HepG2 (cell line): ENCODE data around the gene WDR6. TPM values are rescaled to one million over a fixed set of nuclear protein-coding genes. Genes with fewer than 3 reads are reported as not detected.

ENCODE experiments used
- CBX5 ChIP-seq: sonication (generic); formaldehyde crosslinking; IDR thresholded peaks from 2 replicates; pipeline ENCODE4 v1.4.0; 2020; ENCODE audit warnings: missing genetic modification reagents, borderline replicate concordance
- CENPT ChIP-seq: sonication (generic); formaldehyde crosslinking; IDR thresholded peaks from 2 replicates; pipeline ENCODE4 v1.8.0; 2022; ENCODE audit warnings: low read depth, mild to moderate bottlenecking, moderate library complexity, missing genetic modification reagents
- FOSL2 ChIP-seq: sonication (generic); formaldehyde crosslinking; IDR thresholded peaks from 2 replicates; pipeline ENCODE4 v1.4.0; 2020; ENCODE audit warnings: missing genetic modification reagents
- GZF1 ChIP-seq: sonication (generic); formaldehyde crosslinking; IDR thresholded peaks from 2 replicates; pipeline ENCODE4 v1.5.1; 2020; ENCODE audit warnings: mild to moderate bottlenecking, missing genetic modification reagents
- HES4 ChIP-seq: sonication (generic); formaldehyde crosslinking; IDR thresholded peaks from 2 replicates; pipeline ENCODE4 v1.9.0; 2021; ENCODE audit warnings: mild to moderate bottlenecking, missing genetic modification reagents, borderline replicate concordance
- KDM5A ChIP-seq: fragments of 200-600 bp; sonication (generic); IDR thresholded peaks from 2 replicates; pipeline ENCODE4 v1.7.0; 2018; ENCODE audit warnings: antibody characterized with exemption, mild to moderate bottlenecking, low read length, borderline replicate concordance
- KLF15 ChIP-seq: sonication (generic); formaldehyde crosslinking; IDR thresholded peaks from 2 replicates; pipeline ENCODE4 v1.8.1; 2023; ENCODE audit warnings: borderline replicate concordance, mild to moderate bottlenecking, inconsistent platforms, missing genetic modification reagents, mixed read lengths
- MAX ChIP-seq: IDR thresholded peaks from 2 replicates; pipeline ENCODE4 v1.6.1; 2012; ENCODE audit warnings: inconsistent platforms
- MED1 ChIP-seq: sonication (generic); formaldehyde crosslinking; IDR thresholded peaks from 2 replicates; pipeline ENCODE4 v1.4.0; 2020; ENCODE audit warnings: missing genetic modification reagents
- MEF2D ChIP-seq: sonication (generic); formaldehyde crosslinking; IDR thresholded peaks from 2 replicates; pipeline ENCODE4 v1.5.1; 2020; ENCODE audit warnings: mild to moderate bottlenecking, missing genetic modification reagents
- PHF20 ChIP-seq: sonication (generic); formaldehyde crosslinking; IDR thresholded peaks from 2 replicates; pipeline ENCODE4 v1.5.0; 2020; ENCODE audit warnings: mild to moderate bottlenecking, missing genetic modification reagents
- REL ChIP-seq: sonication (generic); formaldehyde crosslinking; conservative IDR thresholded peaks from 2 replicates; pipeline ENCODE4 v1.8.0; 2022; ENCODE audit warnings: mild to moderate bottlenecking, missing genetic modification reagents, moderate library complexity
- SSRP1 ChIP-seq: IDR thresholded peaks from 2 replicates; pipeline ENCODE4 v1.6.1; 2016; ENCODE audit warnings: control low read depth
- ZBTB39 ChIP-seq: sonication (generic); formaldehyde crosslinking; IDR thresholded peaks from 2 replicates; pipeline ENCODE4 v1.5.0; 2020; ENCODE audit warnings: missing genetic modification reagents
- ZBTB42 ChIP-seq: sonication (generic); formaldehyde crosslinking; IDR thresholded peaks from 2 replicates; pipeline ENCODE4 v1.5.0; 2020; ENCODE audit warnings: mild to moderate bottlenecking, missing genetic modification reagents
- ZFP1 ChIP-seq: IDR thresholded peaks from 2 replicates; pipeline ENCODE4 v1.6.1; 2016
- ZFP37 ChIP-seq: sonication (generic); formaldehyde crosslinking; IDR thresholded peaks from 2 replicates; pipeline ENCODE4 v1.4.0; 2020; ENCODE audit warnings: missing genetic modification reagents, borderline replicate concordance
- ZFP91 ChIP-seq: sonication (generic); formaldehyde crosslinking; IDR thresholded peaks from 2 replicates; pipeline ENCODE4 v1.9.0; 2022; ENCODE audit warnings: missing genetic modification reagents, mild to moderate bottlenecking, borderline replicate concordance
- ZNF260 ChIP-seq: sonication (generic); formaldehyde crosslinking; IDR thresholded peaks from 2 replicates; pipeline ENCODE4 v1.4.0; 2020; ENCODE audit warnings: missing genetic modification reagents, low read depth, mild to moderate bottlenecking, borderline replicate concordance
- ZNF326 ChIP-seq: sonication (generic); formaldehyde crosslinking; IDR thresholded peaks from 2 replicates; pipeline ENCODE4 v1.4.0; 2020; ENCODE audit warnings: missing genetic modification reagents, borderline replicate concordance
- ZNF350 ChIP-seq: sonication (generic); formaldehyde crosslinking; IDR thresholded peaks from 2 replicates; pipeline ENCODE4 v1.4.0; 2020; ENCODE audit warnings: mild to moderate bottlenecking, low read depth, missing genetic modification reagents, borderline replicate concordance
- ZNF557 ChIP-seq: sonication (generic); formaldehyde crosslinking; IDR thresholded peaks from 2 replicates; pipeline ENCODE4 v1.4.0; 2020; ENCODE audit warnings: missing genetic modification reagents
- ZNF737 ChIP-seq: sonication (generic); formaldehyde crosslinking; IDR thresholded peaks from 2 replicates; pipeline ENCODE4 v1.5.0; 2020; ENCODE audit warnings: missing genetic modification reagents, mild to moderate bottlenecking, borderline replicate concordance
- ZNF773 ChIP-seq: sonication (generic); formaldehyde crosslinking; IDR thresholded peaks from 2 replicates; pipeline ENCODE4 v1.4.0; 2020; ENCODE audit warnings: missing genetic modification reagents, borderline replicate concordance
- ZNF782 ChIP-seq: sonication (generic); formaldehyde crosslinking; IDR thresholded peaks from 2 replicates; pipeline ENCODE4 v1.4.0; 2020; ENCODE audit warnings: missing genetic modification reagents, mild to moderate bottlenecking, borderline replicate concordance
- polyA plus RNA-seq, 8 experiments: library from polyadenylated mRNA; depleted of rRNA in 3 of 8; stranded (reverse) in 7 of 8; unstranded in 1 of 8; fragments of >200 nt; fragmentation: Illumina TruSeq in 4 of 8; extraction: Trizol in 4 of 8; gene quantifications; 2 replicates each; pipeline versions ENCODE4 v1.2.1 to v1.2.3, GENCODE V29; 2011 to 2016; ENCODE audit warnings: low read depth in 4 of 8, missing spikeins in 1 of 8, mixed read lengths in 1 of 8; ENCODE audit not compliant: insufficient read depth in 1 of 8
- total RNA-seq, 5 experiments: library from RNA; depleted of rRNA; stranded (reverse); fragments of >200 nt; fragmentation: Illumina TruSeq; extraction: Trizol; gene quantifications; 2 replicates each; pipeline ENCODE4 v1.2.3, GENCODE V29; 2016; ENCODE audit warnings: low read depth in 1 of 5
- TF ChIP-seq, protein P1 (sequence below): sonication (generic); formaldehyde crosslinking; IDR thresholded peaks from 2 replicates; pipeline ENCODE4 v1.4.0; 2020; ENCODE audit warnings: mild to moderate bottlenecking, missing genetic modification reagents

Gene WDR6
- total and polyA plus RNA-seq, 2 of the 13 experiments (the other 11 are each of a cell fraction or from before 2014, with no cell fraction given): 73.4 to 139 TPM

- peak; percentile 76; the same call in 1 of the 2 replicates for TF ChIP-seq KLF15
- peak; percentile 86 for TF ChIP-seq MED1 (CRISPR knock-in tag)
- TF ChIP-seq ZFP91 (CRISPR knock-in tag): peak; percentile 95
- TF ChIP-seq ZNF260 (CRISPR knock-in tag): no peak
- 0 out of 2 replicates have a peak, but pooled peaks have one; percentile 48 for TF ChIP-seq ZBTB39
- peak; percentile 73 for TF ChIP-seq FOSL2 (CRISPR knock-in tag)
- TF ChIP-seq MEF2D (CRISPR knock-in tag): peak; percentile 90
- 0 out of 2 replicates have a peak, but pooled peaks have one; percentile 75 for TF ChIP-seq CENPT (CRISPR knock-in tag)
- TF ChIP-seq PHF20 (CRISPR knock-in tag): peak; percentile 83
- peak; percentile 70; the same call in 1 of the 2 replicates for TF ChIP-seq ZNF773 (CRISPR knock-in tag)
- TF ChIP-seq MAX: peak; percentile 97
- 0 out of 2 replicates have a peak, but pooled peaks have one; percentile 60 for TF ChIP-seq GZF1 (CRISPR knock-in tag)
- peak; percentile 63; the same call in 1 of the 2 replicates for TF ChIP-seq SSRP1
- TF ChIP-seq HES4 (CRISPR knock-in tag): peak; percentile 90
- TF ChIP-seq ZFP1 (CRISPR knock-in tag): peak; percentile 64; the same call in 1 of the 2 replicates
- TF ChIP-seq ZNF782 (CRISPR knock-in tag): peak; percentile 85
- peak; percentile 91; the same call in 1 of the 2 replicates for TF ChIP-seq REL (CRISPR knock-in tag)
- peak; percentile 93 for TF ChIP-seq ZFP37 (CRISPR knock-in tag)
- TF ChIP-seq ZNF557 (CRISPR knock-in tag): peak; percentile 83; the same call in 1 of the 2 replicates
- TF ChIP-seq ZNF350 (CRISPR knock-in tag): peak; percentile 93; the same call in 1 of the 2 replicates
- no peak for TF ChIP-seq ZBTB42 (CRISPR knock-in tag)
- no peak; the same call in 1 of the 2 replicates for TF ChIP-seq ZNF737 (CRISPR knock-in tag)
- TF ChIP-seq ZNF326 (CRISPR knock-in tag): peak; percentile 77; the same call in 1 of the 2 replicates
- TF ChIP-seq KDM5A: no peak; the same call in 1 of the 2 replicates
- TF ChIP-seq CBX5 (CRISPR knock-in tag): peak; percentile 91
- TF ChIP-seq, protein P1, sequence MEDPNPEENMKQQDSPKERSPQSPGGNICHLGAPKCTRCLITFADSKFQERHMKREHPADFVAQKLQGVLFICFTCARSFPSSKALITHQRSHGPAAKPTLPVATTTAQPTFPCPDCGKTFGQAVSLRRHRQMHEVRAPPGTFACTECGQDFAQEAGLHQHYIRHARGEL (CRISPR knock-in tag): peak; percentile 70; the same call in 1 of the 2 replicates
Observed at GRCh38 chr3:49028673-49029562, 21.7 kb downstream of the WDR6 start, which contains the start of gene IMPDH2 (continued).
